NCI-H1930 (cell line): ENCODE results near the gene THTPA.
"Not testable (repeated sequence)": the region's sequence is repeated elsewhere in the genome, so short reads cannot be mapped to it uniquely, and the experiment has no call there.

Experiments
- DNase-seq, 2 experiments: peaks; one replicate each; lab custom pipeline; 2025; lab: John Stamatoyannopoulos, UW

The THTPA gene

GRCh38 chr14:23583761-23584526 lies 27.9 kb downstream of the THTPA start:
- DNase-seq, result not testable (repeated sequence)

- not testable (repeated sequence) for DNase-seq
Observed at GRCh38 chr14:23584527-23585203, 28.6 kb downstream of the THTPA start.

GRCh38 chr14:23588884-23589598 lies 33.0 kb downstream of the THTPA start:
- peak; percentile 64 for DNase-seq

GRCh38 chr14:23589606-23590005 lies 33.5 kb downstream of the THTPA start:
- DNase-seq, result no peak

- DNase-seq, result no peak
Observed at GRCh38 chr14:23590198-23590597, 34.1 kb downstream of the THTPA start.

GRCh38 chr14:23594191-23594590 lies 38.1 kb downstream of the THTPA start:
- not testable (repeated sequence) for DNase-seq

- no peak for DNase-seq
Observed at GRCh38 chr14:23600322-23600707, 44.2 kb downstream of the THTPA start.

- no peak for DNase-seq
Observed at GRCh38 chr14:23600806-23601205, 44.7 kb downstream of the THTPA start.

- no peak for DNase-seq
Observed at GRCh38 chr14:23601424-23601823, 45.4 kb downstream of the THTPA start.

GRCh38 chr14:23601845-23602180 lies 45.7 kb downstream of the THTPA start:
- no peak for DNase-seq

- DNase-seq, result no peak
Observed at GRCh38 chr14:23602181-23603095, 46.4 kb downstream of the THTPA start.

GRCh38 chr14:23603103-23603502 lies 47.0 kb downstream of the THTPA start:
- no peak for DNase-seq

- DNase-seq, result no peak
Observed at GRCh38 chr14:23604148-23604547, 48.1 kb downstream of the THTPA start.

- no peak for DNase-seq
Observed at GRCh38 chr14:23604675-23605170, 48.7 kb downstream of the THTPA start.

GRCh38 chr14:23605931-23606585 lies 50.0 kb downstream of the THTPA start:
- no peak for DNase-seq

GRCh38 chr14:23608454-23608853 lies 52.4 kb downstream of the THTPA start:
- no peak for DNase-seq

GRCh38 chr14:23609001-23609400 lies 52.9 kb downstream of the THTPA start:
- no peak for DNase-seq

- DNase-seq, result not testable (repeated sequence)
Observed at GRCh38 chr14:23609411-23610089, 53.5 kb downstream of the THTPA start.
